HG03571 (cell line): ENCODE data around the gene MDM2.
"Not testable (repeated sequence)": the region's sequence is repeated elsewhere in the genome, so short reads cannot be mapped to it uniquely, and the experiment has no call there.

Experiments used
- ATAC-seq: cut with Tn5 transposase; IDR thresholded peaks from one replicate; pipeline ENCODE4 v1.9.1; 2021; ENCODE audit not compliant: unreplicated experiment

MDM2 gene

DNA sequence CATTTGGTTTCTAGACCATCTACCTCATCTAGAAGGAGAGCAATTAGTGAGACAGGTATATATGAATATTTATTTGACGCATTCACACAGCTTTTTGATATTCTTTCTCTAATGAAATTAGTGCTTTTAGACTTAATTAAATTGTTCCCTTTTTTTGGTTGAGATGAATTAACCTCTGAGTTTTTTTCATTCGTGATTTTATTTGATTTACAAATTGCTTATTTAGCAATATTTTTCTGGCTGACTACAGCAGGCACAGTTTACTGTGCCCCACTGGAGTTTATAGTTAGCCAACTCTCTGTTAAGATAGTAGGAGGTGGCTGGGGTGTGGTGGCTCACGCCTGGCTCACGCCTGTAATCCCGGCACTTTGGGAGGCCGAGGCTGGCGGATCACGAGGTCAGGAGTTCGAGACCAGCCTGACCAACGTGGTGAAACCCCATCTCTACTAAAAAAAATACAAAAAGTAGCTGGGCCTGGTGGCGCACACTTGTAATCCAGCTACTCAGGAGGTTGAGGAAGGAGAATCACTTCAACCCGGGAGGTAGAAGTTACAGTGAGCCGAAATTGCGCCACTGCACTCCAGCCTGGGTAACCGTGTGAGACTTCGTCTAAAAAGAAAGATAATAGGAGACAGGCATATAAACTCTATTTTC is 16.7 kb downstream of the MDM2 start:
- no peak for ATAC-seq

DNA sequence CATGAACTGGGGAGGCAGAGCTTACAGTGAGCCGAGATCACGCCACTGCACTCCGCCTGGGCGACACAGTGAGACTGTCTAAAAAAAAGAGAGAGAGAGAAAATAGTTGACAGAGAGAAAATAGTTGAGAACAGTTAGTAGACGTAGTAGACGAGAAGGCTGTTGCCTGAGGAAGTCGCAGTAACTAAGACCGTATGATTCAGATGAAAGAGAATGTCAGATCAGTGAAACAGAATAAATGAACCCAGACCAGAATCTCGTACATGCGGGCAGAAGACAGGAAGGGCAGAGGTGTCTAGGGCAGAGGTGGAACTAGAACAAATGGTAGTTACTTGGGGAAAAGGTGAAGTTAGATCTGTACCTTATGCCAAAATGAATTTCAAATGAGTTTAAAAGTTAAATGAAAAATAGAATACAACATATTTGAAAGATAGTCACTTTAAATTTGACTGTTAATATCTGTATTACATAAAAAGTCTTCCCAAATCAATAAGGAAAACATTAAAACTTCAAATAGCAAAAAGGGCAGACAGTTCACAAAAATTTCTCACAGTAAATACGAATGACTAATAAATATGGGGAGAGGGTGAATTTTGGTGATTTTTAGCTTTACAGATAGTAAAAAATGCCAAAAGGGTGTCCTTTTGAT is 17.7 kb downstream of the MDM2 start:
- ATAC-seq = no peak

DNA sequence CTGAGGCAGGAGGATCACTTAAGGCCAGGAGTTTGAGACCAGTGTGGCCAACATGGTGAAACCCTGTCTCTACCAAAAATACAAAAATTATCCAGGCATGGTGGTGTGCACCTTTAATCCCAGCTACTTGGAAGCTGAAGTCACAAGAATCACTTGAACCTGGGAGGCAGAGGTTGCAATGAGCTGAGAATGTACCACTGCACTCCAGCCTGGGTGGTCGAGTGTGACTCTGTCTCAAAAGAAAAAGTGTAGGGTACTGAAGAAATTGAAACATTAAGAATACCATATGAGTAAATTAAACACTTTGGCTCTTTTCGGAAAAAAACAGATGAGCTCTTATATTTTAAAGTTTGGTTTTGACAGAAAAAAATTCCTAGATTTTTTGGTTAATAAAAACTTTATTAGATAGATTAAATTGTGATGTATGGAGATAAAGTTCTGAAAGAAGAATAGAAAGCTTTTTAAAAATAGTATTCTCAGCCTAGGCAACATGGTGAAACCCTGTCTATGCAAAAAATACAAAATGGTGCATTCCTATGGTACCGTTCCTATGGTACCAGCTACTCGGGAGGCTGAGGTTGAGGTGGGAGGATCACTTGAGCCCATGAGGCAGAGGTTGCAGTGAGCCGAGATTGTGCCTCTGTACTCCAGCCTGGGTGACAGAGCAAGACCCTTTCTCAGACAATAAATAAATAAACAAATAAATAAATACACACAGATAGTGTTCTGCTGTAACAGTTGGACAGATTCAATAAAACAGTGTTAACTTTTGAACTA is 20.1 kb downstream of the MDM2 start:
- ATAC-seq = no peak

DNA sequence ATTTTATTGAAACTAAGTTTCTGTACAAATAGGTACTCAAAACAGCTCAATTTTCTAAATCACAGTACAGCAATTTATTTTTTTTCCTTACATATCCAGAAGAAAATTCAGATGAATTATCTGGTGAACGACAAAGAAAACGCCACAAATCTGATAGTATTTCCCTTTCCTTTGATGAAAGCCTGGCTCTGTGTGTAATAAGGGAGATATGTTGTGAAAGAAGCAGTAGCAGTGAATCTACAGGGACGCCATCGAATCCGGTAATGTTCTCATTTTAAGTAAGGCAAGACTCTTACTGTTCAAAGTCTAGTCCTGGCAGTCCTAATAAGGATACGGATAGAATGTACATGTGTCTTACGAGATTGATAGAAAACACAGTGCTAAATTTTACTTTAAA is 20.7 kb downstream of the MDM2 start:
- ATAC-seq = no peak

DNA sequence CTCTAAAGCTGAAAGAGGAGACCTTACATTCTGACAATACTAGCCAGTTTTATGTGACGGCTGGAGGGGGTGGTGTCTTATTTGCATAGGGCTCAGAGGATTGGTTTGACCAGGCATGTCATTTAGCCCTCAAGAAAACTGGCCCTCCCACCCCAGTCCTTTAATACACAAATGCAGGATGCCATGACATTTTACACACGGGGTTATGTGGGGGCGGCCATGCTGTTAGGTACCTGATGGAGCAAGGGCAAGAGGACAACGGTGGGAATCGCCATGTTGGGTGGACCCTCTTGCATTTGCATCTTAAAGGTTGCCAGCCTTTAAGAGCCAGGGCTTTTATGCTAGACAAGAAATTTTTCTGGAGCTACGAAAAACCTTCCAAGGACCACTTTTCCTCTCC is 23.3 kb downstream of the MDM2 start:
- no peak for ATAC-seq

DNA sequence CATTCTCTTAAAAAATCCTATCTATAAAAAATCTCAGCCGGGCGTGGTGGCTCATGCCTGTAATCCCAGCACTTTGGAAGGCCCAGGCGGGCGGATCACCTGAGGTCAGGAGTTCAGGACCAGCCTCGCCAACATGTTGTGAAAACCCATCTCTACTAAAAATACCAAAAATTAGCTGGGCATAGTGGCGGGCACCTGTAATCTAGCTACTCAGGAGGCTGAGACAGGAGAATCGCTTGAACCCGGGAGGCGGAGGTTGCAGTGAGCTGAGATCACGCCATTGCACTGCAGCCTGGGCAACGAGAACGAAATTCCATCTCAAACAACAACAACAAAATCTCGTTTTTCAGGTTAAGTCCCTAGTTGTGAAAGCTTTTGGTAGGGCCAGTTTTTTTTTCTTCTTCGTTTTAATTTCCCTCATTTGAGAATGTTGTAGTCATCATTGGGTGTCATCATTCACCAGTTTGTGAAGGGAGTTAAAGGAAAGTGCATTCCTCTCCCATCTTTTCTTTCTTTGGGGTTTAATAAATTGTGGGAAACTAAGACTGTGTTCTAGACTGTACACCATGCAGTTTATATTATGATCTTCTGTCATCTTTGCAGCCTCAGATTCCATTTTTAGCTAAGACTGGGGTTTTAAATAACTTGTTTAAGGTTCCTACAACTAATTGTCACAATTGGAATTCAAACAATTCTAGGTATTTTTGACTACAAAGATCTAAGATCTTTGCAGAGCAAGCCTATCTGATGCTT is 23.9 kb downstream of the MDM2 start:
- no peak for ATAC-seq

DNA sequence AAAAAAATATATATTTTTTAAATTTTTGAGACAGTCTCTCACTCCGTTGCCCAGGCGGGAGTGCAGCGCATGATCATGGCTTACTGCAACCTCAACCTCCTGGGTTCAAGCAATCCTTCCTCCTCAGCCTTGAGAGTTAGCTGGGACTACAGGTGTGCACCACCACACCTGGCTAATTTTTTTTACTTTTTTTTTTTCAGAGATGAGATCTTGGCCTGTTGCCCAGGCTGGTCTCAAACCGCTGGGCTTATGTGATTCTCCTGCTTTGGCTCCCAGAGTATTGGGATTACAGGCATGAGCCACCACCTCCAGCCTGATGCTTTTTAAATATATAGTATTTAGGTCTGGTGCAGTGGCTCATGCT is 24.5 kb downstream of the MDM2 start:
- no peak for ATAC-seq

DNA sequence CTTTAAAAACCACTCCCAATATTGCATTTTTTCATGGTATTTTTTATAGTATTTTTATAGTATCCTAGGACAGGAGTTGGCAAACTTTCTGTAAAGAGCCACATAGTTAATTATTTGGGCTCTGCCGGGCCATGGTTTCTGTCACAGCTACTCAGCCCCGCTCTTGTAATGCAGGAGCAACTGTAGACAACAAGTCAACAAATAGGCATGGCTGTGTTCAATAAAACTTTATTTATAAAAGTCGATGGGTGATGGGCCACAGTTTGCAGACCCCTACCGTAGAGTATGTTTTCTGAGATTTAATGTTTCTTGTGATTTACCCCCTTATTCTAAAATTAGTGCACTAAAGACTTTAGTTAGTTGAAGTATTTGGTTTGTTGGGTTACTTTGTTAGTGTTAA is 25.5 kb downstream of the MDM2 start:
- ATAC-seq = no peak

DNA sequence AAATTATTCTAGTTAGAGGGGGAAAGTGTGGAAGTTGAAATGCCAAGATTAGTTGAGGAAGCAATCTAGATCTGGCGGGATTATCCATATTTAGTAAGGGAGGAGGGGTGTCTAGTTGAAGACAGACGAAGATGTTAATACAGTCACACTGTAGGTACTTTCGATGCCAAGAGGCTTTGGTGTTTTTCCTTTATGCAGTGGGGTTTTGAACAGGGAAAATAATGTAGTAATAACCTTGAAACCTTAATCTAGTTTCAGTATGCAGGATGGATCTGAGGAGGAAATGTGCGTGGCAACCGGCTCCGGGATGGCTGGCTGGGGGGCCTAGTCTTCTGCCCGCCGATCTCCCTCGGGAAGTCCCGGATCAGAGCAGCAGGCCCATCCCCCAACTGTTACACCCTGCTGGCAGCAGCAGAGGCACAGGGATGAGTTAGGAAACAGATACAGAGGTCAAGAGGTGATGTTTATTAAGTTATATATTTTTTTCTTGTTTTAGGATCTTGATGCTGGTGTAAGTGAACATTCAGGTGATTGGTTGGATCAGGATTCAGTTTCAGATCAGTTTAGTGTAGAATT is 27.4 kb downstream of the MDM2 start:
- ATAC-seq = no peak

DNA sequence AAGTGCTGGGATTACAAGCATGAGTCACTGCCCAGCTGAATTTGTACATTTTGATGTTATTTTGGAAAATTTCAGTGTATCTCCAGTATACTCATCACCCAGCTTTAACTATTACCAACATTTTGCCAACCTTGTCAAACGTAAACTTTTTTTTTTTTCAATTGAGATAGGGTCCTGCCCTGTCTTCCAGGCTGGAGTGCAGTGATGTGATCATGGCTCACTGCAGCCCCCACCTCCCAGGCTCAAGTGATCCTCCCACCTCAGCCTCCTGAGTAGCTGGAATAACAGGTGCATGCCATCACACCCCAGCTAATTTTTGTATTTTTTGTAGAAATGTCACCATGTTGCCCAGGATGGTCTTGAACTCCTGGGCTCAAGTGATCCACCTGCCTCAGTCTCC is 29.2 kb downstream of the MDM2 start:
- no peak for ATAC-seq

DNA sequence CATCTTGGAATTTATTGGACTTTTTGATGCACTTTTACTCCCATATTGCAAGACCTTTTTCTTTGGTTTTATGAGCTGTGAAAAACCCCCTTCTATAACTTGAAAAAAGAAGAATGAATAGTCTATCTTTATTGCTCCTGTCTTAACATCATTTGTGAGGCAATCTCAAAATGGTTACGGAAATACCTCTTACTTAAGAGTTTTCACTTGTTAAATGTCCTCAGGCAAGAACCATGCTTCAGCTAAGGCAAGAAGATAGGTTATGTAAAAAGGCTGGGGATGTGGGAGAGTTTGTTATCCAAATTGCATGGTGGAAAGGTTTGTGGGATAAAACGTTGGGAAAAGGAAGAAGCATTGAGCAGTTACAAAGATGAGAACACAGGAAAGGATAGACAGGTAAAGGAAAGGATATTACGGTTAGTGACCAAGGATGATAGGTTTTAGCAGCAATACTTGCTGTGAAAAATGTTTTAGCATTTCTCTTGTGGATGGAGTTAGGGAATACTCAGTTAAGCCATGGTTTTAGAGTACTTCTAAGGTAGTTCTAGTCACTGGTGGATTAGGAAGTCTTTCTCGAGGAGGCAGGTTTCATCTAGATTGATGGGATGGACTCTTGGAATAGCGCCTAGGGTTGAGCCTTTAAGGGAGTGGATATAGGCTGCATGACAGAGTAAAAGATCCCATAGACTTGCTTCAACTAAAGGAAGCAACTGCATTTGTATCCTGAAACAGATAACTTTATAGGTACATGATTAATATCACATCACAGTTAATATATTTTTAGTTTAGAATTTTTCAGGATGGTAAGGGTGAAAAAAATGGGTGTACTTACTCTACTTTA is 30.3 kb downstream of the MDM2 start:
- ATAC-seq = no peak

DNA sequence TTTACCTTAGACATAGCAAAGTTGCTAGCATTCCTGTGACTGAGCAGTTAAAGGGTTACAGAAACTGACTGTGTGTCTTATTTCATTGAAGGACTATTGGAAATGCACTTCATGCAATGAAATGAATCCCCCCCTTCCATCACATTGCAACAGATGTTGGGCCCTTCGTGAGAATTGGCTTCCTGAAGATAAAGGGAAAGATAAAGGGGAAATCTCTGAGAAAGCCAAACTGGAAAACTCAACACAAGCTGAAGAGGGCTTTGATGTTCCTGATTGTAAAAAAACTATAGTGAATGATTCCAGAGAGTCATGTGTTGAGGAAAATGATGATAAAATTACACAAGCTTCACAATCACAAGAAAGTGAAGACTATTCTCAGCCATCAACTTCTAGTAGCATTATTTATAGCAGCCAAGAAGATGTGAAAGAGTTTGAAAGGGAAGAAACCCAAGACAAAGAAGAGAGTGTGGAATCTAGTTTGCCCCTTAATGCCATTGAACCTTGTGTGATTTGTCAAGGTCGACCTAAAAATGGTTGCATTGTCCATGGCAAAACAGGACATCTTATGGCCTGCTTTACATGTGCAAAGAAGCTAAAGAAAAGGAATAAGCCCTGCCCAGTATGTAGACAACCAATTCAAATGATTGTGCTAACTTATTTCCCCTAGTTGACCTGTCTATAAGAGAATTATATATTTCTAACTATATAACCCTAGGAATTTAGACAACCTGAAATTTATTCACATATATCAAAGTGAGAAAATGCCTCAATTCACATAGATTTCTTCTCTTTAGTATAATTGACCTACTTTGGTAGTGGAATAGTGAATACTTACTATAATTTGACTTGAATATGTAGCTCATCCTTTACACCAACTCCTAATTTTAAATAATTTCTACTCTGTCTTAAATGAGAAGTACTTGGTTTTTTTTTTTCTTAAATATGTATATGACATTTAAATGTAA is 31.5 kb downstream of the MDM2 start:
- ATAC-seq = no peak

DNA sequence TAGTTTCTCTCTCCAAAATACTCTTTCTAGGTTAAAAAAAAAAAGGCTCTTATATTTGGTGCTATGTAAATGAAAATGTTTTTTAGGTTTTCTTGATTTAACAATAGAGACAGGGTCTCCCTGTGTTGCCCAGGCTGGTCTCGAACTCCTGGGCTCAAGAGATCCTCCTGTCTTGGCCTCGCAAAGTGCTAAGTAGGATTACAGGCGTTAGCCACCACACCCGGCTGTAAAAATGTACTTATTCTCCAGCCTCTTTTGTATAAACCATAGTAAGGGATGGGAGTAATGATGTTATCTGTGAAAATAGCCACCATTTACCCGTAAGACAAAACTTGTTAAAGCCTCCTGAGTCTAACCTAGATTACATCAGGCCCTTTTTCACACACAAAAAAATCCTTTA is 33.2 kb downstream of the MDM2 start:
- not testable (repeated sequence) for ATAC-seq

DNA sequence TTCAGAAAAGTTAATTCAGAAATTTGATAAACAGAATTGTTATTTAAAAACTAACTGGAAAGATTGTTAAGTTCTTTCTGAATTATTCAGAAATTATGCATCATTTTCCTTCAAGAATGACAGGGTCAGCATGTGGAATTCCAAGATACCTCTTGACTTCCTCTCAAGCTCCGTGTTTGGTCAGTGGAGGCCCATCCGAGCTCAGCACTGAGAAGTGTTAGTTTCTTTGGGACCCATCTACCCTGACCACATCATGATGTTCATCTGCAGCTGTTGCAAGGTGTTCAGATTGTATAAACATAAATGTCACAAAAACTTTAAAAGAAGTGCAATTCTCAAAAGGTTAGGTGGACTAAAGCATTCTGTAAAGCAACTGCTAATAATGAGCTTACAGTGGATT is 33.7 kb downstream of the MDM2 start:
- ATAC-seq = no peak

DNA sequence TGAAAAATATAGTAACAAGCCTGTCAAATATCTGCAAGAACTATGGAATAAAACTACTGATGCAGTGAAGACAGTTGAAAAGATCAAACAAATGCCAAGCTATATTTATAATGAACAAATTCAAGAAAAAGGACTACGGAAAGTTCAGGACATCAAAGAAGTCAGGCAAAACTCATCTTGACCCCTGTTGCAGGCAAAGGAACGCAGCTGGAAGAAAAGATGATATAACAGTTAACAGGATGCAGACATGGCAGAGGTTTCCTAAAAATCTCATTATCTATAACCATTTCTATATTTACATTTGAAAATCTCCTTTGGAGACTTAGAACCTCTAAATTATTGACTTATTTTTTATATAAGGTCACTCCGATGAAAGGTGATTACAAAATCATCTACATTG is 34.1 kb downstream of the MDM2 start:
- no peak for ATAC-seq

DNA sequence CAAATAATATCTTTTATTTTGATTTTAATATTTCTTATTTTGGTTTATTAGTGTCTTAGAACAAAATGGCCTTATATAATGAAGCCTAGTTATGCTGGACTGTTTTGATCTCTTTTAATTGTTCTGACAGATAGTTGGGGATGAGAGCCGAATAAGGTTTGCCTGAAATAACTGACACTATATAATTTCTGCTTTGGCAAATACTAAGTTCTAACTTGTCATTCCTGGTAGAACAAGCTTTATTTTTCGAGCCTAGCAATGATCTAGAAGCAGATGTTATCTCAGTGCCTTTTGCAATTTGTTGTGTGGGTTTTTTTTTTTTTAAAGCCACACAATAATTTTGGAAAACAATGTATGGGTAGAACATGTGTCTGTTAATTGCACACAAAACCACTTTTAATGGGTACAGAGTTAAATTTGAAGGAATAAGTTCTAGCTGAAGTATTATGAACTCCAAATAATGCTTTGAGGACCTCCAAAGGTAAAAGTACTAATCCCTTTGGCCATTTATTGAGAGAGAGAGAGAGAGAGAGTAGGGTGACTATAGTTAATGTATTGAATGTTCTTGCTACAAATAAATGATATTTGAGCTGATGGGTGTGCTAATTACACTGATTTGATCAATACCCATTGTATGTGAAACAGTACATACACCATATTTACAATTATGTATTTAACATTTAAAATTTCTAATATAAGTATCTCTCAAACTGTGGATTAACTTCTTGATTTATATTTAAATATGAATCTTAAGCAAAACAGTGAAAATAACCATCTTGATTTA is 35.0 kb downstream of the MDM2 start:
- ATAC-seq = no peak

DNA sequence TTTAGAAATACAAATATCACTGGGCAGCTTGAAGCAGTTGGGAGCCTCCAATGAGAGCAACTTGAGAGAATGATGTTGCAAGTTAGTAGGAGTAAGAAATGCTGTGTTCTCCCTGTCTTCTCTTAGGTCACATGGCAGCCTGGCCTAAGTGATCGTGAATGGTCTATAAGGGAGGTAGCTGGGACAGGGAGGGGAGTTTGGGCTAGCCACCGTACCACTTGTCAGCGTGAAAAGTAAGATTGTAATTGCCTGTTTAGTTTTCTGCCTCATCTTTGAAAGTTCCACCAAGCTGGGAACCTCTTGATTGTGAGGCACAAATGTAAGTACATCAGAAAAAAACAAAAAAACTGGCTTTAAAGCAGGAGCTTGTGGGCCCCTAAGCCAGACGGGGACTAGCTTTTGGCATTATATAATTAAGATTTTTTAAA is 36.4 kb downstream of the MDM2 start:
- ATAC-seq = no peak
